GM18951 (cell line): ENCODE results near the gene ANAPC2.

Source experiments
- POLR2A ChIP-seq: IDR thresholded peaks from 4 replicates; pipeline ENCODE4 v1.6.1; 2011; ENCODE audit warnings: mild to moderate bottlenecking; ENCODE audit not compliant: insufficient read length, insufficient read depth; ENCODE audit errors: extremely low read depth
- in situ Hi-C: fragments of 300-500 bp; cut with MboI; formaldehyde crosslinking; loops from one replicate; pipeline ENCODE4 v1.12.0; 2022; ENCODE audit warnings: low sequenced_read_pairs, mixed read lengths, inconsistent platforms; ENCODE audit not compliant: unreplicated experiment

ANAPC2 gene

GRCh38 chr9:137231372-137232039, 43.1 kb upstream of the ANAPC2 start:
- in situ Hi-C loops: no loop called here
- TF ChIP-seq POLR2A: no peak

- in situ Hi-C loops: no loop called here
- TF ChIP-seq POLR2A: no peak
Measured at GRCh38 chr9:137230705-137231371, 42.5 kb upstream of the ANAPC2 start, which contains the start of gene SLC34A3. SLC34A3 (plus strand) TSS chr9:137230901; CDS start chr9:137231703, 802 bp downstream.

GRCh38 chr9:137229903-137230704, 41.7 kb upstream of the ANAPC2 start:
- TF ChIP-seq POLR2A: no peak
- in situ Hi-C loops: loop anchor here (10.0 kb wide), 1 partner anchor 105 kb away; no protein-coding TSS in a partner anchor

- no peak for TF ChIP-seq POLR2A
- in situ Hi-C loops: loop anchor here (10.0 kb wide), 1 partner anchor 104 kb away; no protein-coding TSS in a partner anchor
Measured at GRCh38 chr9:137228968-137229896, 40.9 kb upstream of the ANAPC2 start.

- no peak for TF ChIP-seq POLR2A
- in situ Hi-C loops: loop anchor here (10.0 kb wide), 1 partner anchor 104 kb away; no protein-coding TSS in a partner anchor
Measured at GRCh38 chr9:137228506-137228967, 40.2 kb upstream of the ANAPC2 start.

GRCh38 chr9:137227853-137228505, 39.6 kb upstream of the ANAPC2 start:
- TF ChIP-seq POLR2A: no peak
- in situ Hi-C loops: loop anchor here (10.0 kb wide), 1 partner anchor 103 kb away; no protein-coding TSS in a partner anchor

- no peak for TF ChIP-seq POLR2A
- in situ Hi-C loops: loop anchor here (10.0 kb wide), 1 partner anchor 102 kb away; no protein-coding TSS in a partner anchor
Measured at GRCh38 chr9:137227054-137227852, 38.9 kb upstream of the ANAPC2 start, which contains the start of gene RNF224. RNF224 (plus strand) TSS chr9:137227502; CDS start chr9:137228336, 834 bp downstream.

GRCh38 chr9:137226338-137227053, 38.1 kb upstream of the ANAPC2 start:
- in situ Hi-C loops: loop anchor here (10.0 kb wide), 1 partner anchor 102 kb away; no protein-coding TSS in a partner anchor
- TF ChIP-seq POLR2A: no peak

- TF ChIP-seq POLR2A: no peak
- in situ Hi-C loops: loop anchor here (10.0 kb wide), 1 partner anchor 101 kb away; no protein-coding TSS in a partner anchor
Measured at GRCh38 chr9:137225699-137226331, 37.5 kb upstream of the ANAPC2 start.

GRCh38 chr9:137224830-137225694, 36.7 kb upstream of the ANAPC2 start, which contains the start of gene CYSRT1:
CYSRT1 (plus strand) TSS chr9:137225174; CDS start chr9:137225622, 448 bp downstream.
- no peak for TF ChIP-seq POLR2A
- in situ Hi-C loops: loop anchor here (10.0 kb wide), 1 partner anchor 100 kb away; no protein-coding TSS in a partner anchor
